Measurements from ENCODE around the gene SPACA6.
"Not testable (repeated sequence)": the region's sequence is repeated elsewhere in the genome, so short reads cannot be mapped to it uniquely, and the experiment has no call there.

The SPACA6 gene

GRCh38 chr19:51735759-51736449, 42.8 kb downstream of the SPACA6 start:
- DNase-seq (ENCODE audit: low read depth): no peak

DNA sequence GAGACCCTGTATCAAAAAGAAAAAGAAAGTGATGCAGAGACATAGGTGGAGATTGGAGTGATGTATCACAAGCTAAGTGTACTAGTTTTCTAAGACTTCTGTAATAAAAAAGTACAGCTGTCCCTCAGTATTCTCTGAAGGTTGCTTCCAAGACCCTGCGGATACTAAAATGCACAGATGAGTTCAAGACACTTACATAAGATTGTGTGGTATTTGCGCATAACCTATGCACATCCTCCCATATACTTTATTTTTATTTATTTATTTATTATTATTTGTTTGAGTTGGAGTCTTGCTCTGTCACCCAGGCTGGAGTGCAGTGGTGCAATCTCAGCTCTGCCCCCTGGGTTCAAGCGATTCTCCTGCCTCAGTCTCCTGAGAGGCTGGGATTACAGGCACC, 44.3 kb downstream of the SPACA6 start:
- DNase-seq (ENCODE audit: low read depth): no peak

GRCh38 chr19:51737924-51738323, 44.8 kb downstream of the SPACA6 start:
- no peak for DNase-seq (ENCODE audit: low read depth)

DNA sequence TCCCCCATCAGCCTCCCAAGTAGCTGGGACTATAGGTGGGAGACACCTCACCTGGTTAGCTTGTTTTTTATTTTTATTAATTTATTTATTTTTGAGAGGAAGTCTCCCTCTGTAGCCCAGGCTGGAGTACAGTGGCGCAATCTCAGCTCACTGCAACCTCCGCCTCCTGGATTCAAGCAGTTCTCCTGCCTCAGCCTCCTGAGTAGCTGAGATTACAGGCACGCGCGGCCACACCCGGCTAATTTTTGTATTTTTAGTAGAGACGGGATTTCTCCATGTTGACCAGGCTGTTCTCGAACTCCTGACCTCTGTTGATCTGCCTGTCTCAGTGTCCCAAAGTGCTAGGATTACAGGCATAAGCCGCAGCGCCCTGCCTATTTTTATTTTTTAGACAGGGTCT, 45.4 kb downstream of the SPACA6 start:
- not testable (repeated sequence) for DNase-seq (ENCODE audit: low read depth)

DNA sequence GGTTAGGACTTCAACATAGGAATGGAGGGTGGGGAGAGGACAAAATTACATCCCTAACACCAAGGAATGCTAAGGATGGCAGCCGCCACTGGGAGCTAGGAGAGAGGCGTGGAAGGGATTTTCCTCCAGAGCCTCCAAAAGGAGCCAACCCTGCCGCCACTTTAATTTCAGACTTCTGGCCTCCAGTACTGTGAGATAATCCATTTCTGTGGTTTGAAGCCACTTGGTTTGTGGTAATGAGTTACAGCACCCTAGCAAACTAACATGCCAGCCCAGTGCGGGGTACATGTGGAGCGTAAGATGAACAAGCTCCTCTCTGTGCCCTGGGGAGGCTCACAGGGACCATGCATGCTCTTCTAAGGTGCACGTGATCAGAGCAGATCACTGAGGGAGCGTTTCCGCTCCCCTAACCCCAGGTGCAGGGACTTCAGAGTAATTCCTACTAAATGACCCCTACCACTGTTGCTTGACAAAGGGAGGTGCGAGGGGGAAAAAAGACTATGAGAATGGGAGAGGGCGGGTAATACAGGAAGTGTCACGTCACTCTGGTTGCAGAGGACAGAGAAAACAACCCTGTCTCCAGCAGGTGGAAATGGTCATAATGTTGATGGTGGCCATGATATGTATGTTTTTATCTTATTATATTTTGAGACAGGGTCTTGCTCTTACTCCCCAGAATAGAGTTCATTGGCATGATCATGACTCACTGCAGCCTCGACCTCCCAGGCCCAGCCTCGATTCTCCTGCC, 46.5 kb downstream of the SPACA6 start:
- DNase-seq (ENCODE audit: low read depth): no peak

DNA sequence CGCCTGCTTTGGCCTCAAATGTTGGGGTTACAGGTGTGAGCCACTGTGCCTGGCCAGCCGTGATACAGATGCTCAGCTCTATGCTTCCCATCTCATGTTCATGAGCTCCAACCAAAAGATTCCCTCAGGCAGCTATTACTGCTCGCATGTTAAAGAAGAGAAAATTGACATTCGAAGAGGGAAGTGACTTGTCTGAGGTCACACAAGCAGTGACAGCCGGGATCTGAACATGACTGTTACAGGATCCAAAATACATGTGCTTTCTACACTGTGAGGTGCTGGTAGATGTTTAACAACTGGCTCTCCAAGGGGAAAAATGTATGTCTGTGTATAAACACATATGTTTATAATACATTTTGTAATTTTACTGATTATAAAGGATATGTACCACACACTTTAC, 47.2 kb downstream of the SPACA6 start:
- no peak for DNase-seq (ENCODE audit: low read depth)

- no peak for DNase-seq (ENCODE audit: low read depth)
Measured at GRCh38 chr19:51742789-51743188, 49.7 kb downstream of the SPACA6 start.

- DNase-seq (ENCODE audit: low read depth): no peak
Measured at GRCh38 chr19:51743405-51743804, 50.3 kb downstream of the SPACA6 start.

DNA sequence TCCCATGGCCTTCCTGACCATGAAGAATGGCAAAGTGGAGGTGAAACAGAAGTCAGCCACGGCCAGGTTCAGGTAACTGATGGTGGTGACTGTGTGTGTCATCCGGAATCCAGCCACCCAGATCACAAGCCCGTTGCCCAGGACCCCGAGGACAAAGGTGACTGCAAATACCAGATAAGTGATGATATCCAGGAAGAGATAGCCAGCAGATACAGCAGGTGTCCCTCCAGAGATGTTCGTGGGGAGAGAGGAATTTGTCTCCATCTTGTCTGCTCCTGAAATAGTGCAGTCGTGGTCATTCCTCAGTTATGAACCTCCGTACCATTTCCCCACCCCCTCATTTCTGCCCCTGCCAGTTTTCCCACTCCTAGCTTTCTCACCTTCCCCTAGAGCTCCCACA, 53.6 kb downstream of the SPACA6 start:
- no peak for DNase-seq (ENCODE audit: low read depth)

DNA sequence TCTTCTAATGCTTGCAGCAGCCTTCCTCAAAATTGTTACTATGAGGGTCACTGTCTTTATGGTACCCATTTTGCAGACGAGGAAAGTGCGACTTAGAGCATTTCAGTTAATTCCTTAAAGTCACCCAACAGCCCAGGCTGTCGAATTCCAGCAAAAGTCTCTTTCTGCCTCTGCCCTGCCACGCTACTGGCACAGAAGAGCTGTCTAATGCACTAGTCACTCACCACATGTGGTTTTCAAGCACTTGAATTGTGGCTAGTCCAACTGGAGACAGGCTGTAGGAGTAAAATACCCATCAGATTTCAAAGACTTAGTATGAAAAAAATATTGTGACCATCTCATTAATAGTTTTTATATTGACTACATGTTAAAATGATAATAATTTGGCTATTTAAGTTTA, 56.8 kb downstream of the SPACA6 start:
- no peak for DNase-seq (ENCODE audit: low read depth)

DNA sequence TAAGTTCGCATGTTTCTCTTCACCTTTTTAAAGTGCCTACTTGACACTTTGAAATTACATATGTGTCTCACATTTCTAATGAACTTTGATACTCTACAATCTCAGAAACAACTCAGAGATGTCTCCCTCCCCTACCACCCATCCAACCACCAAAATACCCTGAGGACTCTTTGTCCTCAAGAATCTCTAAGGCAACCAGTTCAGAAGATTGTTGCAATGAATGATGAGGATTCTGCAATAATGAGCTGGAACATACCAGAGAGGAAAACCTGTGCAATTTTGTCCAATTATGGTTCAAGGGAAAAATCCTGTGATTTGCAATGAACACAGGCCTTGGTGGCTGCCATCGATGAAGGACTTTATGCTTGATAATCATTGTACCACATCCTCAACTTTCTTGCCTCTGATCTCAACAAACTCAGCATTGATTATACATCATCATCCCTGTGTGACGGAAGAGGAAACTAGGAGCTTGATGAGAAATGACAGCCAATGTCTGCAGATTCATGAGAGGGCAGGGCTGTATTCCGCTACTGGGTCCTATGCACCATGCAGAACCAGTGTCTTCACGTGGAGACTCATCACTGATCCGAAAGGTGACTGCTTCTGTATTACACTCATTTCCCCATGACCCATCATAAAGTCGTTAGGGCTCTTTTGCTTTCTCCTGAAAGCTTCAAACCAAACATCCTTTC, 57.4 kb downstream of the SPACA6 start:
- no peak for DNase-seq (ENCODE audit: low read depth)

- DNase-seq (ENCODE audit: low read depth): no peak
Measured at GRCh38 chr19:51751655-51752054, 58.5 kb downstream of the SPACA6 start, which contains the start of gene FPR1. TSS of gene FPR1 (minus strand) at chr19:51751878. CDS start at chr19:51746994, 4,884 bp downstream.

DNA sequence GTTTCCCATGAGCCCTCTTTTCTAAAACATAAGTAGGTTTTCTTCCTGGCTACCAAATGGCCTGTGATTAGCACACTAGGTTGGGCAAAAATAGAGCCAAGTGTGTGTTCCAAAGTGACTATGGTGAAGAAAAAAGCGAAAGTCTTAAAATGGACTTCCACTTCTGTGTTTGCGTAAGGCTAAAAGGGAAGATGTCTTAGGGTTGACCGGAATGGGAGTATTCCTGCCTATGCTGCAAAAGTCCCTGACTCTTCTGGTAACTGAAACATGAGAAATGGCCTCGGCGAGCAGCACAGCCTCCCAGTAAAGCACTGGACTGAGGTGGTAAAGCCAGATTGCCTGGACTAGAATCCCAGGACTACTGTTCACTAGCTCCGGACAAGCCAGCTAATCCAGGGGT, 61.0 kb downstream of the SPACA6 start:
- no peak for DNase-seq (ENCODE audit: low read depth)

- DNase-seq (ENCODE audit: low read depth): no peak
Measured at GRCh38 chr19:51754770-51755169, 61.6 kb downstream of the SPACA6 start.

Data from activated T-helper 9 cell treated with anti-CD3 and anti-CD28 coated beads, Interleukin-2, amount 50 U/mL, for 16 hours (primary cell).